SHP77 treated with DMSO at 0.1 percent for 48 hours (cell line): ENCODE data around the gene HSF2.

ENCODE experiments used
- DNase-seq: peaks from one replicate; lab custom pipeline; 2025; lab: John Stamatoyannopoulos, UW

HSF2 gene

GRCh38 chr6:122399055-122399347, 451 bp upstream of the HSF2 start:
- no peak for DNase-seq

GRCh38 chr6:122400121-122400450, 634 bp downstream of the HSF2 start:
- no peak for DNase-seq

GRCh38 chr6:122400462-122401089, 1.1 kb downstream of the HSF2 start:
- DNase-seq = no peak

GRCh38 chr6:122401104-122401503, 1.7 kb downstream of the HSF2 start:
- no peak for DNase-seq

GRCh38 chr6:122404444-122404843, 5.0 kb downstream of the HSF2 start:
- no peak for DNase-seq

GRCh38 chr6:122405417-122405816, 6.0 kb downstream of the HSF2 start:
- DNase-seq = no peak

- no peak for DNase-seq
These were observed 6.7 kb downstream of the HSF2 start for GRCh38 chr6:122406187-122406586.

- DNase-seq = no peak
These were observed 8.3 kb downstream of the HSF2 start for GRCh38 chr6:122407712-122408111.

GRCh38 chr6:122408240-122408639, 8.8 kb downstream of the HSF2 start:
- no peak for DNase-seq

GRCh38 chr6:122408702-122409458, 9.4 kb downstream of the HSF2 start:
- DNase-seq = no peak

GRCh38 chr6:122412001-122412400, 12.5 kb downstream of the HSF2 start:
- no peak for DNase-seq

- DNase-seq = no peak
These were observed 17.4 kb downstream of the HSF2 start for GRCh38 chr6:122416825-122417224.

- DNase-seq = no peak
These were observed 22.6 kb downstream of the HSF2 start for GRCh38 chr6:122422003-122422402.

- DNase-seq = no peak
These were observed 23.3 kb downstream of the HSF2 start for GRCh38 chr6:122422614-122423267.

GRCh38 chr6:122423734-122424133, 24.3 kb downstream of the HSF2 start:
- DNase-seq = no peak

GRCh38 chr6:122426597-122426996, 27.1 kb downstream of the HSF2 start:
- no peak for DNase-seq

- DNase-seq = no peak
These were observed 29.3 kb downstream of the HSF2 start for GRCh38 chr6:122428781-122429180.

- DNase-seq = no peak
These were observed 29.9 kb downstream of the HSF2 start for GRCh38 chr6:122429323-122429722.

- DNase-seq = no peak
These were observed 32.3 kb downstream of the HSF2 start for GRCh38 chr6:122431780-122432179.

GRCh38 chr6:122432816-122433215, 33.4 kb downstream of the HSF2 start:
- no peak for DNase-seq

- no peak for DNase-seq
These were observed 39.5 kb downstream of the HSF2 start for GRCh38 chr6:122438975-122439374.

GRCh38 chr6:122445274-122445673, 45.8 kb downstream of the HSF2 start:
- DNase-seq = no peak

GRCh38 chr6:122449069-122449468, 49.6 kb downstream of the HSF2 start:
- DNase-seq = no peak

- DNase-seq = no peak
These were observed 53.1 kb downstream of the HSF2 start for GRCh38 chr6:122452509-122452908.
